Esophagus squamous epithelium (tissue), 5 donors: Measurements from ENCODE around the gene ALCAM. TPM values are rescaled to one million over a fixed set of nuclear protein-coding genes. Genes with fewer than 3 reads are reported as not detected.

Source experiments
- DNase-seq: peaks from one replicate; lab custom pipeline; 2025; lab: John Stamatoyannopoulos, UW
- H3K27ac ChIP-seq, 4 donors: fragments of 200-600 bp; sonication (generic); one replicate each; pipeline ENCODE4 v1.5.1; 2016 to 2019; ENCODE audit warnings: mild to moderate bottlenecking in 1 of 4
- H3K27me3 ChIP-seq, 4 donors: fragments of 200-600 bp; sonication (generic); 1 replicate in 3 of 4; 2 replicates in 1 of 4; pipeline versions ENCODE4 v1.5.1 to v1.6.0; 2017 to 2021; ENCODE audit warnings: antibody characterized with exemption in 1 of 4
- H3K36me3 ChIP-seq, 3 donors: fragments of 200-600 bp; sonication (generic); one replicate each; pipeline ENCODE4 v1.5.1; 2016 to 2019
- H3K4me1 ChIP-seq, 3 donors: fragments of 200-600 bp; sonication (generic); one replicate each; pipeline ENCODE4 v1.5.1; 2017 to 2019
- H3K4me3 ChIP-seq, 4 donors: fragments of 200-600 bp; sonication (generic); 1 replicate in 3 of 4; 2 replicates in 1 of 4; pipeline ENCODE4 v1.5.1; 2016 to 2019; ENCODE audit warnings: mild to moderate bottlenecking in 2 of 4, moderate library complexity in 1 of 4
- H3K9me3 ChIP-seq, 3 donors: fragments of 200-600 bp; sonication (generic); one replicate each; pipeline ENCODE4 v1.5.1; 2016 to 2019
- POLR2A ChIP-seq, 4 donors: fragments of 450-650 bp; IDR thresholded peaks; one replicate each; pipeline ENCODE4 v1.6.1; 2017; ENCODE audit warnings: antibody characterized with exemption in 4 of 4, mild to moderate bottlenecking in 4 of 4, moderate library complexity in 3 of 4
- WGBS, 2 donors: methylation state at CpG; one replicate each; pipeline ENCODE4 v1.1.5; 2018; 5-methylcytosine and 5-hydroxymethylcytosine counted together
- intact Hi-C: fragments of 100-400 bp; cut with DNase I; formaldehyde crosslinking; loops from one replicate; pipeline ENCODE4 v1.15.0; 2022
- total RNA-seq, 4 donors: library from RNA; depleted of rRNA; stranded (reverse); fragments of >200 nt; gene quantifications; one replicate each; pipeline ENCODE4 v1.1.0, GENCODE V29; 2016
- TF ChIP-seq, protein P1 (sequence below), 6 experiments: fragments of 450-650 bp in 4 of 6; fragments of 200-600 bp in 2 of 6; sonication (generic) in 2 of 6; IDR thresholded peaks; one replicate each; pipeline ENCODE4 v1.5.1; 2016 to 2019; ENCODE audit warnings: antibody characterized with exemption in 6 of 6, mild to moderate bottlenecking in 4 of 6, moderate library complexity in 4 of 6
- donor health status: DM: yes; HTN: yes; CAD: no.

ALCAM gene
- total RNA-seq, 4 donors from 2014 or later = 4.6 to 18.9 (median 8.0) TPM

DNA sequence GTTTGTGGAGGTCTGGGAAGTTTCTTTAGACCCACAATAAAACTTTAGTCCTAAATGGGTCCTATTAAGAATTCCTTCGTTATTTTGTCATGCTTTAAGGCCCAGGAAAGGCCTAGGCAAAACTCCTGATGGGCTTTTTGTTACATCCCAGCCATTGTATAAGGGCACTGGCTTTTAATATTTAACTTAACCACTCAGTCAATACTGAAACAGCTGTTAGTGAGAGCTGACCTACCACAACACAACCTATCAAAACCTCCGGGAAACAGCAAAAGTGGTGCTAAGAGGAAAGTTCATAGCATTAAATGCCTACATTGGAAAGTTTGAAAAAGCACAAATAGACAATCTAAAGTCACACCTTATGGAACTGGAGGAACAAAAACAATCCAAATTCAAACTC is 39.6 kb downstream of the ALCAM start:
- DNase-seq = no peak
- 48 to 76% methylated on average over 2 of the region's 2 CpGs for WGBS, 2 donors
- no peak overlapping the region for H3K27ac ChIP-seq
- H3K4me1 ChIP-seq = no peaks in the 10 kb centered on the region
- TF ChIP-seq POLR2A (IDR thresholded peaks at IDR 0.05) = no peak
- TF ChIP-seq, protein P1, sequence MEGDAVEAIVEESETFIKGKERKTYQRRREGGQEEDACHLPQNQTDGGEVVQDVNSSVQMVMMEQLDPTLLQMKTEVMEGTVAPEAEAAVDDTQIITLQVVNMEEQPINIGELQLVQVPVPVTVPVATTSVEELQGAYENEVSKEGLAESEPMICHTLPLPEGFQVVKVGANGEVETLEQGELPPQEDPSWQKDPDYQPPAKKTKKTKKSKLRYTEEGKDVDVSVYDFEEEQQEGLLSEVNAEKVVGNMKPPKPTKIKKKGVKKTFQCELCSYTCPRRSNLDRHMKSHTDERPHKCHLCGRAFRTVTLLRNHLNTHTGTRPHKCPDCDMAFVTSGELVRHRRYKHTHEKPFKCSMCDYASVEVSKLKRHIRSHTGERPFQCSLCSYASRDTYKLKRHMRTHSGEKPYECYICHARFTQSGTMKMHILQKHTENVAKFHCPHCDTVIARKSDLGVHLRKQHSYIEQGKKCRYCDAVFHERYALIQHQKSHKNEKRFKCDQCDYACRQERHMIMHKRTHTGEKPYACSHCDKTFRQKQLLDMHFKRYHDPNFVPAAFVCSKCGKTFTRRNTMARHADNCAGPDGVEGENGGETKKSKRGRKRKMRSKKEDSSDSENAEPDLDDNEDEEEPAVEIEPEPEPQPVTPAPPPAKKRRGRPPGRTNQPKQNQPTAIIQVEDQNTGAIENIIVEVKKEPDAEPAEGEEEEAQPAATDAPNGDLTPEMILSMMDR (IDR thresholded peaks at IDR 0.05) = no peak
- no peaks in the 10 kb centered on the region for H3K36me3 ChIP-seq
- H3K9me3 ChIP-seq = no peaks in the 10 kb centered on the region
- H3K4me3 ChIP-seq = no peak overlapping the region
- intact Hi-C loops = no loop called here
- H3K27me3 ChIP-seq = no peaks in the 10 kb centered on the region

DNA sequence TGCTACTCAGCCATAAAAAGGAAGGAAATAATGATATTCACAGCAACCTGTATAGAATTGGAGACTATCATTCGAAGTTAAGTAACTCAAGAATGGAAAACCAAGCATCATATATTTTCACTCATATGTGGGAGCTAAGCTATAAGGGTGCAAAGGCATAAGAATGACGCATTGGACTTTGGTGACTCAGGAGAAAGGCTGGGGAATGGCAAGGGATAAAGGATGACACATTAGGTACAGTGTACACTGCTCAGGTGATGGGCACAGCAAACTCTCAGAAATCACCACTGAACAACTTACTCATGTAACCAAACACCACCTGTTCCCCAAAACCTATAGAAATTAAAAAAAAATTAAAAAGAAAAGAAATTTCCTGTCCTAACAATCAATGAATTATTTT is 42.7 kb downstream of the ALCAM start:
- DNase-seq = no peak
- intact Hi-C loops = no loop called here
- Histone ChIP-seq H3K27me3 (no peaks in the 10 kb centered on the region), H3K9me3 (no peaks in the 10 kb centered on the region), H3K36me3 (no peaks in the 10 kb centered on the region), H3K4me3 (no peak overlapping the region), H3K27ac (no peak overlapping the region), H3K4me1 (no peaks in the 10 kb centered on the region)
- 79 to 90% methylated on average over 2 of the region's 2 CpGs for WGBS, 2 donors
- TF ChIP-seq, protein P1 (IDR thresholded peaks at IDR 0.05) = no peak
- TF ChIP-seq POLR2A (IDR thresholded peaks at IDR 0.05) = no peak

DNA sequence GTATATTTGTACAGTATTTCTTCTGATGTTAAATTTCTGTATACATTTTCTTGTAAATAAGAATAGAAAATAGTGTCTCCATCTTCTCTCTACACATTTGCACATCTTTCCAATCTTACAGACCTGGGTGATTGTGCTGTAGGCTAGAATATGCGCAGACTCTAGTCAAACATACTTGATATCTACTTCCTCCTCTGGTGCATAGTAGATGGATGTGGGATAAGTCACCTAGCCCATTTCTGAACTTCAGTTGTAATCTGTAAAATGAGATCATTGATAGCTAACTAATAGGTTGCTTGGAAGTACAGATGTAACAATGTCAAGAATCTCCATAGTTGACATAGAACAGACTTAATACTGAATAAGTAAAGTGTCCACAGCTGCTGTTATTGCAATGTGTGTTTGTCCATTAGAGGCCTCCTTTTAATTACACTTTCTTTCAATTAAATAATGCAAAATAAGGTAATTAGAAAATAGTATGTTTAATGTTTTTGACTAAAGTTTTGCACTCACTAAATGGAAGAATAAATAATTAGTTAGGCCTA is 46.7 kb downstream of the ALCAM start:
- Histone ChIP-seq H3K27ac (no peak overlapping the region), H3K4me1 (no peaks in the 10 kb centered on the region), H3K27me3 (no peaks in the 10 kb centered on the region), H3K4me3 (no peak overlapping the region), H3K36me3 (no peaks in the 10 kb centered on the region), H3K9me3 (no peaks in the 10 kb centered on the region)
- intact Hi-C loops = no loop called here
- no peak for TF ChIP-seq POLR2A (IDR thresholded peaks at IDR 0.05)
- TF ChIP-seq, protein P1 (IDR thresholded peaks at IDR 0.05) = no peak
- no peak for DNase-seq
- WGBS, 2 donors = 85 to 88% methylated on average over 1 of the region's 1 CpG

DNA sequence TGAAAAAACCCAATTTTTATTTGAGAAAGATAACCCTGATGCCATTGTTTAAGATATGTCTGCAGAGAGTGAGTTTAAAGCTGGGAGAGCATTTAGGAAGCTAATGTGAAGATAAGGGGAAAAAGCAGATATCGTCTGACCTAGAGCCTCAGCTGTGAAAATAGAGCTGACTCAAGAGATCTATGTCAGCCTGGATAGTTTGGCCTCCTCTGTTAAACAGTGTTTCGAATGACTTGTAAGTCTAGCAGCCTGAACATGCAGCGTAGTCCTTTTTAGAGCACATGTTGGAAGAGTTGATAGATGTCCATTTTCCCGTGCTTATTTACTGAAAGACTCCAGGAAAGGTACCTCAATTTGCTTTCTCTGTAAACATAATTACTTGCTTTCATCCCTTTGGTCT is 48.1 kb downstream of the ALCAM start:
- Histone ChIP-seq H3K9me3 (no peaks in the 10 kb centered on the region), H3K4me3 (no peak overlapping the region), H3K27me3 (no peaks in the 10 kb centered on the region), H3K27ac (no peak overlapping the region), H3K36me3 (no peaks in the 10 kb centered on the region), H3K4me1 (no peaks in the 10 kb centered on the region)
- DNase-seq = no peak
- intact Hi-C loops = no loop called here
- 67 to 70% methylated on average over 4 of the region's 4 CpGs for WGBS, 2 donors
- TF ChIP-seq, protein P1 (IDR thresholded peaks at IDR 0.05) = no peak
- TF ChIP-seq POLR2A (IDR thresholded peaks at IDR 0.05) = no peak

DNA sequence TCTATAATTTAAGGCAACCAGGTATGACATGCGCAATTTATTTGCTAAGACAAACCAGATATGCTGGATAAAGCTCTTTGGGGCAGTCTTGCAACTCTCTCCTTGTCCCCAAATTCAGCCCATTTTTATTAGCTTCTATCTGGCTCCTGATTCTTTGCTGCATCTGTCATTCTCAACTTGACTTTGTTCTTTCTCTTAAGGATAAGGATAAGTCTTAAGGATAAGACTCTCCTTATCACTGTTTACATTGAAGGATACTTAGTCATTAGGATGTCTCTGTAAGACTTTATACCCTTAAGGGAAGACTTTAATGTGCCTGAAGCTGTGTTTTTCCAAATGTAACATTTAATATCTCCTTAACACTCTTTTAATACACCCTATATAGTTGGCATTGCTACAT is 49.2 kb downstream of the ALCAM start:
- H3K27me3 ChIP-seq = no peaks in the 10 kb centered on the region
- no peak overlapping the region for H3K4me3 ChIP-seq
- WGBS, 2 donors = 89 to 96% methylated on average over 1 of the region's 1 CpG
- intact Hi-C loops = no loop called here
- no peaks in the 10 kb centered on the region for H3K36me3 ChIP-seq
- no peak for DNase-seq
- no peak overlapping the region for H3K27ac ChIP-seq
- no peaks in the 10 kb centered on the region for H3K4me1 ChIP-seq
- H3K9me3 ChIP-seq = no peaks in the 10 kb centered on the region
- no peak for TF ChIP-seq POLR2A (IDR thresholded peaks at IDR 0.05)
